Stimulated activated CD4-positive, alpha-beta T cell treated with anti-CD3 and anti-CD28 coated beads, Interleukin-12 subunit alpha, Interleukin-12 subunit beta, amount 100 ng/mL, for 48 hours (primary cell): ENCODE results near the gene SMURF2.
"Not testable (repeated sequence)": the region's sequence is repeated elsewhere in the genome, so short reads cannot be mapped to it uniquely, and the experiment has no call there.

ENCODE experiments used
- DNase-seq, 3 donors: peaks; one replicate each; pipeline ENCODE4 v3.0.0-alpha.2; 2020; ENCODE audit warnings: low read depth in 2 of 3, low spot score in 1 of 3

SMURF2 gene

DNA sequence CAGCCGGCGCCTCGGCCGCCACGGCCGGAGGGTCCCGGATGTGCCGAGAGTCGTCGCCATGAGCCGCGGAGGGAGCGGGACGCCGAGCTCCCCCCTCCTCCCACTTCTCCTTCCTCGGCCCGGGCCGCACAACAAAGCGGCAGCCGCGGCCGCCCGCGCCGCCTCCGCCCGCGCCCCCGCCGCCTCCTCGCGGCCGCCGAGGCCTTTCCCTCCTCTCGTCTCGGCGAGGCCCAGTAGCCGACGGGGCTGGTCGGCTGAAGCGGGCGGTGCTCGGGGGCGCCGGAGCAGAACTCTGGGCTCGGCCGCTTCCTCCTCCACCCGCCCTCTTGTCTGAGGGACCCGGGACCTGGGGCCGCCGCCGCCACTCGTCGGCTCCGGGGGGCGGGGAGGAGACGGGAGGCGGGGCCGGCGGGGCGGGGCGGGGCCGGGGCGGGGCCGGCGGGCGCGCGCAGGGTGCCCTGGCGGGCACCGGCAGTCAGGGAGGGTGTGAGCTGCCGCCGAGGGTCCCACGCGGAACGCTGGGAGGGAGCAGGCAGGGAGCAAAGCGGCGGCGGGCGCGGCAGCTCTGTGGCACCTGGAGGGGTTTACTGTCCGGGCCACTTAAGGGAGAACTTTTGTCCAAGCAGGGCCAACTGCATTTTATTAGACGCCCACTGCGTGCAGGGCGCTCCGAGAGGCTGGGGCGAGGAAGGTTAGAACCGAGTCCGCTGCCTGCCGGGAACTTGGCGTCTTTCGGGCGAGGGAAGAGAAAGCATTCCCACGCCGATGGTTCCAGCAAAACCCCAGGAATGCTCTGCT is at the start of gene SMURF2:
Gene SMURF2, minus strand, starts transcription at position 332 of the 798 bp plus-strand sequence. CDS start 427 bp downstream, outside the sequence.
- DNase-seq = peak; percentile 50 to 65 (median 56)

DNA sequence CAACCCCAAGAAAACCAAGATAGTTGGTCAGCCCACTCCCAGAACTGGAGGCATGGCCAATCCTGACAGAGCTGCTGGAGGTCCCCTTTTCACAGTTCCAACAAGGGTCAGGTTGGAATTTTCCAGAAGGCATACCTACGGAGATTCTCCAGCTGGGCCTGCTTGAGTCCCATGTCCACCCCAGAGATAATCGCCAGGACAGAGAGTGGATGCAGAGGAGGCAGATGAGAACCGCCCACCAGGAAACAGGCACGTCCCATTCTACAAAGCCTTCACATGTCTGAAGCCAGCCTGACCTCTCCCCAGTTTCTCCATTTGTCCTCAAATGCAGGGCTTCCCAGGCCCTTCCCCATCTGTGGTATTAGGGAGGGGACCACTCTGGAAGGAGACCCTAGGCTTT is 47.4 kb upstream of the SMURF2 start:
- DNase-seq = no peak

DNA sequence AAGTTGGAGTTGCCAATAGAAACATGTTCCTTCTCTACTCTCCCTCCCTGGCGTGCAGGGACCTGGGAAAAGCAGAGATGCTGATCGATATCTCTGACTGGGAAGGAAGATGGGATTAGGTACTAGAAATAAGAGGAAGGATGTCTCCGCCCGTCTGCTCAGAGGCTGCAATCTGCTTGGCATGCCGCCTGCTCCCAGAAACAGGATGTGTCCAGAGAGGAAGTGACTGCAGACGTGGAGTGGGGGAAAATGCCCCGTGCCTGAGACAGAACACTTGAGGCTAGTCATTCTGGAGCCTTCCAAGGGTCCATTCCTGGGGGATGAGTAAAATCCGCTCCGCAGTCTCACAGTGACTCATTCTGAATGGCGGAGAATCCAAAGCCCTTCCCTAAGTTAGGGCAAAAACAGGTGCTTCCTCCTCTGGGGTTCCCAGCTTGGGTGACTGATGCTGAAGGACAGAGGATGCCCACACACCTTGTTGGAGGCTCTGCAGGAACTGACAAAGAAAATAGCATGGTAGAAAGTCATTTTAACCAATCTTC is 45.0 kb upstream of the SMURF2 start:
- no peak for DNase-seq

DNA sequence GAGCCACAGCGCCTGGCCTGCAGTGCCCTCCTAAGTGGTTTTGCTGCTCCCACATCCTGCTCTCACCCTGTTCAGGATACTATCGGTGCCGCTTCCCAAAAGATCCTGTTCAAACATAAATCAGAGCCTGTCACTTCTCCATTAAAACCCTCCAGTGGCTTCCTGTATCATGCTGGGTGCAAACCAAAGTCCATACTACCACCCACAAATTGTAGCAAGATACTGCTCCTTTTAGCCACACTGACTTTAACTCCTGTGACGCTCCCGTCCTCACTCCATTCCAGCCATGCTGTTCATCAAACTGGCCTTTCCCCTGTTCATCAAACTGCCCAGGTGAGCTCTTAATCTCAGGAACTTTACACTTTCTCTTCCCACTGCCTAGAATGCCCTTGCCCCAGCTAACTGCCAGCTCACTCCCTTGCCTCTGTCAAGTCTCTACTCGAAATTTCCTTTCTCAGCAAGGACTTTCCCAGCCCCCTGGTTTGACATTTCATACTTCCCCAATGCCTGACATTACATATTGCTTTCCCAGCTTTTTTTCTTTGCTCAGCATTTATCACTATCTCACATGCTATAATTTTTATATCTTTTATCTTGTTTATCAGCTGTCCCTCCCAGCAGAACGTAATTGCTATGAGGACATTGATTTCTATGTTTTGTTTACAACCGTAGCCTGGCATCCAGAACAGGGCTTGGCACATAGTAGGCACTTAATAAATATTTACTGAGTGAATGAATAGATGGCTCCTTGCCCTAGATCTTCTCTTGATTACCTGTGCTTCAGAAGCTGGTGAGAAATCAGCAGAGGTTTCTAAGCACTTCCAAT is 44.3 kb upstream of the SMURF2 start:
- no peak for DNase-seq

DNA sequence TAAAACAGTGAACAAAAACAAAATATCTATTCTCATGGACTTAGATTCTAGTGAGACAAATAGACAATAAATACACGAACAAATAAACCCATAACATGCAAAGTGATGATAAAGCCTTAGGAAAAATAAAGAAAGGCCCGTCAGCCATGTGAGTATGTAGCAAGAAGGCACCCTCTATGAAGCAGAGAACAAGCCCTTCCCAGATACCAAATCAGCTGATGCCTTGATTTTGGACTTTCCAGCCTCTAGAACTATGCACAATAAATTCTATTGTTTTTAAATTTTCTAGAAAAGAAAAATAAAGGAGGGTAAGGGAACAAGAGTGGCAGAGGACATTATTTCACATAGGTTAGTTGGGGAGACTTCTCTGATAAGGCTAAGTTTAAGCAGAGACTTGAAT is 40.7 kb upstream of the SMURF2 start:
- no peak for DNase-seq

DNA sequence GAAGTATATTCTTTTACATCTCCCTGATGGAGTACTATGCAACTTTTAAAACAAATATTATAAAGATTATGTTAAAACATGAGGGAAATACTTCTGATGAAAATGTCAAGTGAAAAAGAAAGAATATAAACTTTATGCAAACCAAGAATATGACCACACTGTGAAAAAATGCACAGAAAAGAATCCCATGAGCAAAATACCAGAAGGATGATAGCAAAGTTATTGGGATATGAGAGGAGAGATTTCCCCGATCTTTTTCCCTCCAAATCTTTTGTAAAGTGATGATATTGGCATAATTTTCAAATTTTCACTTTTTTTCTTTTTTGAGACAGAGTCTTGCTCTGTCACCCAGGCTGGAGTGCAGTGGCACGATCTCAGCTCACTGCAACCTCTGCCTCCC is 36.6 kb upstream of the SMURF2 start:
- DNase-seq = no peak

DNA sequence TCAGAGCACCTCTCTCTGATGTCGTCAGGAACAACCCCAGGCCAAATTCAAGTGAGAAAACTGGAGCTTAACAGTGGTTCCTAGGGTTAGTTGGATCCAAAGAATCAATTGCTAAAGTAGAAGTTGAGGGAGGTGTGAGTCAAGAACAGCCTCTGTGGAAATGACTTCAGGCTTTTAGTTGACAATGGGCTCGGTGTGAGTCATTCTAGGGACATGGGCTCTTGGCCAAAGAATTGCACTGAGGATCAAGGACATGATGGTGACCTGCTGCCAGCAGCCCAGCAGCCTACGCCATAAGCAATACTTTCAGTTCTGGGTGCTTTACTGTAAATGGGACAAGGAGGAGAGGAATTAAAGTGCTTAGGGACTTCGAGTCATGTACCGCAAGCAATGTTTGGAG is 32.1 kb upstream of the SMURF2 start:
- DNase-seq = no peak

DNA sequence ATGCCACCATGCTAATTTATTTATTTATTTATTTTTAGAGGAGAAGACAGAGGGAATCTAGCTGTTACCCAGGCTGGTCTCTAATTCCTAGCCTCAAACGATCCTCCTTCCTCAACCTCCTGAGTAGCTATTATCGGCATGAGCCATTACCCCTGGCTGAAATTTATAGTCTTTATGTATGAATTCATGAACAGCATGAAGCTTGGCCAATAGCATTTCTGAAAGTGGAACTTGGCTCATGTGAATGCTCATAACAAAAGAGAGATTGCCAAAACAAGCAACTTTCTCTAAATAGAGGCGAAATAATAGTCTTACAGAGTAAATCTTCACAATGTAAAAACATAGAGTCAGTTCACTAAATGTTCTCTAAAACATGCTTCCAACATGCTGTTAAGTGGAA is 30.1 kb upstream of the SMURF2 start:
- no peak for DNase-seq

DNA sequence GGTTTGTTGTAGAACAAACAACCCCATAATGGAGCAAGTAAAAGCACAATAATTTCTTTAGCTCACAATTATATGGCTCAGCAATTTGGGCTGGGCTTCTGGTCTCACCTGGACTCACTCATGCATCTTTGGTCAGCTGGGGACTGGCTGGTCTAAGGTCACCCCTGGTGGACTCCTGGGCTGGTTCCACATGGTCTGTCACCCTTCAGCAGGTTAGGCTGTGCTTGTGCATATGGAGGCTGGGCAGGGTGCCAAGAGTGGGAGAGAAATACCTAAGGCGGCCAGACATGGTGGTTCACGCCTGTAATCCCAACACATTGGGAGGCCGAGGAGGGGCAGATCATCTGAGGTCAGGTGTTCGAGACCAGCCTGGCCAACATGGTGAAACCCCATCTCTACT is 27.0 kb upstream of the SMURF2 start:
- DNase-seq = no peak

DNA sequence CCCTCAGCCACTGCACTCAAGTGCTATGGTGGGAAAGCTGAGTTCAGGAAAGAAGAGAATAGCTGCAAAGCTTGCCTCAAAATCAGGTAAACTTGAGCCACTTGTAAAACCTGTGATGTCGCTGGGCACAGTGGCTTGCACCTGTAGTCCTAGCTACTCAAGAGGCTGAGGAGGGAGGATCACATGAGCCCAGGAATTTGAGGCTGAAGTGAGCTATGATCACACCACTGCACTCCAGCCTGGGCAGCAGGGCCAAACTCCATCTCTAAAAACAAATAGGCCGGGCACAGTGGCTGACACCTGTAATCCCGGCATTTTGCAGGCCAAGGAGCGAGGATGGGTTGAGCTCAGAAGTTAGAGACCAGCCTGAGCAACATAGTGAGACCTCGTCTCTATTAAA is 26.4 kb upstream of the SMURF2 start:
- DNase-seq = no peak

DNA sequence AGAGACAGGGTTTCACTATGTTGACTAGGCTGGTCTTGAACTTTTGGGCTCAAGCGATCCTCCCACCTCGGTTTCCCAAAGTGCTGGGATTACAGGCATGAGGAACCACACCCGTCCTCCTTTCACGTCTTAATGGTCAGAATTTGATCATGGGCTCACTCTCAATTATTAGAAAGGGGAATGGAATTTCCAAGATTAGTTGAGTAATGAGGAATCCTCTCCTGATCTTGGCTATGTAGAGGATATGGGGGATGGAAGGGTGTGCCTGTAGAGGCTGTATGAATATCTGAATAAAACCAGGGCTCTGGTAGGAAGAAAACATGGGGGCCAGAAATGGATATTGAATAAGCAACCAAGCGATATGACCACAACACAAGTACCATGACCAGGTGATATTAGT is 25.9 kb upstream of the SMURF2 start:
- no peak for DNase-seq

DNA sequence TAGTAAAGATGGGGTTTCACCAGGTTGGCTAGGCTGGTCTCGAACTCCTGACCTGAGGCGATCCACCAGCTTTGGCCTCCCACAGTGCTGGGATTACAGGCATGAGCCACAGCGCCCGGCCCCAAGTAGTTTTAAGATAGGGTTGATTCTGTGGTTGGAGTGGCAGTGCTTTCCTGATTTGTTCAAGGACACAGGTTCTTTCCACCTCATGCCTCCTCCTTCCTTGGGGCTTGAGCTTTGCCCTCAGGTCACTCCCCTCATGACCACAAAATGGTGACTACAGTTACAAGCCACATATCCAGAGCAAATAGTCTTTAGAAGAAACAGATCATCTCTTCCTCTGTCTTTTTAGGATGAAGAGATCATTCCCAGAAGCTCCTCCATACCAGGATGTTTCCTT is 25.3 kb upstream of the SMURF2 start:
- DNase-seq = no peak

DNA sequence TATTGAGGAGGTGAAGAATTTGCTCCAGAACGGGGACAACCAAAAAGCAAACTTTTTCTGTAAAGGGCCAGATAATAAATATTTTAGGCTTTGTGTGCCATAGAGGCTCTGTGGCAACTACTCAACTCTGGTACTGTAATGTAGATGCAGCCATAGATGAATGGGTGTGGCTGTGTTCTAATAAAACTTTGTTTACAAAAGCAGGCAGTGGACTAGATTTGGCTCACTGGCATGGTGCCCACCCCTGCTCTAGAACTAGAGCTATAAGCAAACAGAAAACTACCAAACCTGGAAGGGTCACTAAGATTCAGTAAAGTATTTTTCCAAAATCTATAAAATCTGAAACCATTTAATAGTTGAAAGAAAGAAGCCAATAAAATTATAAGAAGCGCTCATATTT is 24.6 kb upstream of the SMURF2 start:
- DNase-seq = no peak

DNA sequence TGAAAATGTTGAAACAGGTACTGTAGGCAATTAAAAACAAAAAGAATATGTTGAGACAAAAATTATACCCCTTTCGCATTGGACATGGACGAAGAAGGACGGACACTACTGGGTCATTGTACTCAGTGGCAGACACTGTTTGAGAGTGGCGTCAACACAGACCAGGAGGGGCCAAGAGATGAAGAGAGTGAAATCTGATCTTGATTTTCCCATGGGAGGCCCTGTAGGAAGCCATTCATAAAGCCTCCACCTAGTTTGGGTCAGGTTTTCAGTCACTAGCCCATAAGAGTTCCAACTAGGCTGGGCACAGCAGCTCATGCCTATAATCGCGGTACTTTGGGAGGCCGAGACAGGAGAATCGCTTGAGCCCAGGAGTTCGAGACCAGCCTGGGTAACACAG is 23.6 kb upstream of the SMURF2 start:
- DNase-seq = no peak

DNA sequence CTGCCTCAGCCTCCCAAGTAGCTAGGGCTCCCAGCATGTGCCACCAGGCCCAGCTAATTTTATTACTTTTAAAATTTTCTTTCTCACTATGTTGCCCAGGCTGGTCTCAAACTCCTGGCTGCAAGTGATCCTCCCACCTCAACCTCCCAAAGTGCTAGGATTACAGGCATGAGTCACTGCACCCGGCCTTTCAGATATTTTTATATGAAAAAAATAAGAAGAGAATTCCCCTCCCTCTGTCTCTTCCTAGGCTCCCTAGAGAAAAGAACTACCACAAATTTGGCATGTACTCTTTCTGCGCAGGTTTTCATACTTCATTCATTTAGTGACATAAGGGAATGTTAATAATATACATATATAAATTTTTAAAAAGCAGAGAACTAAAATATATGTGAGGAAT is 21.7 kb upstream of the SMURF2 start:
- no peak for DNase-seq

DNA sequence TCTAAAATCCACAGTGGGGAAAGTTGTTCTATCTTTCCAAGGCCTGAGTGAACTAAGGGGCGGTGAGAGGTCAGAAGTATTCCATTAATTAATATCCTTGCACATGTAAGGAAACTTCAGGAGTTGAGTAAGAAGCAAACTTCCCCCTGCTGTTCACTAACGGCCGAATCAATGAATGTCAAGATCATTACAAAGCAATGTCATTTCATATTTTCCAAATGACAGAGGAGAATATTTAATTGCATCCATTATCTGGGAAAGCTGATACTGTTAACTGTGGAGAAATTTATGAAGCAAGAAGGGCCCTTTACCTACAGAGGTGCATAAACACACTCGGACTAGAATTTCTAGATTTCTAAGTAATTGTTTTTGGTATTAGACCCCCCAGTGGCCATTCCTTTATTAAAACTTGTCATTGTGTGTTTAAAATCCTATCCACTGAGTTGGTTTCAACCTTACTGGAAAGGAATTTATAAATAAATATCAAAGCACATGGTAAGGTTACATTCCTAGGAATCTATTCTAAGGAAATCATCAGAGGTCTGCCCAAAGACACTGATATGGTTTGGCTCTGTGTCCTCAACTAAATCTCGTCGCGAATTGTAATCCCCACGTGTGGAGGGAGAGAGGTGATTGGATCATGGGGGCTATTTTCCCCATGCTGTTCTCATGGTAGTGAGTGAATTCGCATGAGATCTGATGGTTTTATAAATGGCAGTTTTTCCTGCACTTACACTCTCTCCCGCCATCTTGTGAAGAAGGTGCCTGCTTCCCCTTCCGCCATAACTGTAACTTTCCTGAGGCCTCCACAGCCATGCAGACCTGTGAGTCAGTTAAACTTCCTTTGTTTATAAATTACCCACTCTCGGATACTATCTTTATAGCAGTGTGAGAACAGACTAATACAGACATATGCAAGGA is 20.4 kb upstream of the SMURF2 start:
- DNase-seq = no peak

DNA sequence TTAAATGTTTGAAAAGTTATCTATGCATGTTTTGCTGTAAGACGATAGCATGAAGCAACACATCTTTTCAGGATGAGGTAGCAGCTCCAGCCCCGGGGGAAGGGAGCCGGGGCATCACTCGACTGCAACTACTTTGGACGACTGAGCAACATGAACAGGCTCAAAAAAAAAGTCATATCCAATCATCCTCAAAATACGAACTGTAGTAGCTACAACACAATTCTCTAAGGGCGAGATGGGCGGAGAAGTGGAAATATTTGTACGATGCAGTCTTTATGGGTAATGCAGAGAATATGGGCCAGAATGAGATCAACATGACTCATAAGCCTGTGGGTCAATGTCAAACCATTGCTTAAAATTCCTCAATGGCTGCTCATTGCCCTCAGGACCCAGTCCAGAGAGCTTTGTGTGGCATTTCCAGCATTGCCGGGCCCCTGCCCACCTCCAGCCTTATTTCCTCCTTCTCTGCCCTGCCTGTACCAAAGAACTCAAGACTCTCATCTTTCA is 17.7 kb upstream of the SMURF2 start:
- DNase-seq = no peak

DNA sequence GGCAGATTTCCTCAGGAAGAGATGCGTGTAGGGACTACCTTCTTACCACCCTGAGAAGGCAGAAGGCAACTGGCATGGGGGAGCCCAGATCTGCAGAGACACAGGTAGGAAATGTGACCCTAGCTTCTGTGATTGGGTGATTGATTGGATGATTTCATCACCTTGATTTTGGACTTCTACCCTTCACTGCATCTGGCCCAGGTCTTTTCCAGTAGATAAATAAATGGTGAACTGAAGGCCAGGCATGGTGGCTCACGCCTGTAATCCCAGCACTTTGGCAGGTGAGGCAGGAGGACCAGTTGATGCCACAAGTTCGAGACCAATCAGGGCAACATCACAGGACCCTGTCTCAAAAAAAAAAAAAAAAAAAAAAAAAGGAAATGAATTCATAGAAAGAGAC is 14.7 kb upstream of the SMURF2 start:
- no peak for DNase-seq

DNA sequence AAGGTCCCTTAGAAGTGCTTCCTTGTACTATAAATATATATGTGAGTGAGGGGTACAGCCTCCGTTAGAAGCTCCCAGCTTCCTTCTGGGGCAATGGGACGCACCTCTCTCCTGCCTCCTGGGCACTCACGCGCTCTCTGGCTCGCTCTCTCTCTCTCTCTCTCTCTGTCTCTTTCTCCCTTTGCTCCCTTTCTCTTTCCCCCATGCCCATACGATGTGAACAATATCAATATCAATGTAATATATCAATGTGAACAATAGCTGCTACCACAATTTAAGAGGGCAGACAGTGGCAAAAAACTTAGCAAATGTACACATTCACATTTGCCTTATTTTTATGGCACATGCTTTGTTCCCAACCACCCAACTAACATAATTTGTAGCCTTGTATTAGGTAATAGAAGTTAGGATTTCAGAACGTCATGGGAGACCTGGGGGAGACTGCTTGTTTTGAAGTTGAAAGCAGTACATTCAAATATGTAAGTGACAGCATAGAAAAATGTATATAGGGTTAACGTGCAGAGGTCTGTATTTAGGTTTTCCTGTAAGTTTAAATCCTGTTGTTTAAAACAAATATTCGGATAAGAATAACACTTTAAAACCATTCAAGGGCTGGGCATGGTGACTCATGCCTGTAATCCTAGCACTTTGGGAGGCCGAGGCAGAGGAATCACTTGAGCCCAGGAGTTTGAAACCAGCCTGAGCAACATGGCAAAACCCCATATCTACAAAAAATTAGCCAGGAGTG is 8.9 kb upstream of the SMURF2 start:
- not testable (repeated sequence) for DNase-seq
